GM12878 (cell line): Measurements from ENCODE around the gene GAGE10. TPM values are rescaled to one million over a fixed set of nuclear protein-coding genes. Genes with fewer than 3 reads are reported as not detected.
"Not testable (repeated sequence)": the region's sequence is repeated elsewhere in the genome, so short reads cannot be mapped to it uniquely, and the experiment has no call there.

Source experiments
- ATAC-seq: fragments of 200-7000 bp; cut with Tn5 transposase; 3 replicates; pipeline ENCODE4 v1.9.1; 2020; ENCODE audit warnings: mild to moderate bottlenecking, moderate library complexity
- BruUV-seq: library from RNA; stranded (reverse); fragments of 400-500 nt; replicated peaks from 2 replicates; lab custom pipeline; 2021; lab: Mats Ljungman, UMichigan
- CTCF ChIA-PET: fragments of 300-600 bp; sonication (Branson Sonifier 250); formaldehyde crosslinking; extraction: SDS; loops from one replicate; lab custom pipeline; 2021; ENCODE audit warnings: inconsistent platforms; lab: Yijun Ruan, JAX
- POLR2A ChIA-PET: fragments of 350-600 bp; formaldehyde crosslinking; extraction: SDS; loops from one replicate; lab custom pipeline; 2021; ENCODE audit warnings: inconsistent platforms; lab: Charles Lee
- RAD21 ChIA-PET: fragments of 300-600 bp; sonication (Branson Sonifier 250); formaldehyde crosslinking; loops from one replicate; lab custom pipeline; 2023; ENCODE audit warnings: antibody characterized with exemption; ENCODE audit not compliant: unreplicated experiment; lab: Charles Lee
- SMC1A ChIA-PET: fragments of 300-600 bp; sonication (Branson Sonifier 250); formaldehyde crosslinking; loops from one replicate; lab custom pipeline; 2023; ENCODE audit not compliant: unreplicated experiment, uncharacterized antibody; lab: Charles Lee
- DNase-seq: peaks from one replicate; pipeline ENCODE4 v3.0.0-alpha.2; 2011; ENCODE audit warnings: low read depth, low spot score
- FAIRE-seq: peaks from 3 replicates; lab custom pipeline; 2011; peaks lifted over from hg19 to GRCh38; lab: Jason Lieb, UNC
- H2AFZ ChIP-seq: 2 replicates; pipeline ENCODE4 v1.6.0; 2011; ENCODE audit warnings: low read depth, low read length, control low read depth; ENCODE audit not compliant: control insufficient read depth
- H3K27ac ChIP-seq: 2 replicates; pipeline ENCODE4 v1.5.1; 2011; ENCODE audit warnings: control low read depth; ENCODE audit not compliant: control insufficient read depth, insufficient read depth
- H3K27me3 ChIP-seq, 2 experiments: replicated peaks in 1 of 2; 2 replicates each; pipeline versions ENCODE4 v1.6.0 to v1.6.1; 2011; ENCODE audit warnings: low read length in 1 of 2; ENCODE audit not compliant: control insufficient read depth in 2 of 2, insufficient read depth in 2 of 2
- H3K36me3 ChIP-seq, 2 experiments: 2 replicates each; pipeline ENCODE4 v1.5.1; 2011; ENCODE audit warnings: low read length in 1 of 2; ENCODE audit not compliant: control insufficient read depth in 2 of 2, insufficient read depth in 2 of 2
- H3K4me1 ChIP-seq: 2 replicates; pipeline ENCODE4 v1.6.1; 2011; ENCODE audit warnings: mild to moderate bottlenecking, low read length, moderate library complexity, mixed read lengths; ENCODE audit not compliant: control insufficient read depth, insufficient read depth
- H3K4me2 ChIP-seq: 2 replicates; pipeline ENCODE4 v1.6.0; 2011; ENCODE audit warnings: control low read depth; ENCODE audit not compliant: control insufficient read depth, insufficient read depth
- H3K4me3 ChIP-seq: fragments of 200-600 bp; sonication (generic); 2 replicates; pipeline ENCODE4 v1.5.1; 2016
- H3K79me2 ChIP-seq: 2 replicates; pipeline ENCODE4 v1.6.0; 2011; ENCODE audit warnings: low read length; ENCODE audit not compliant: control insufficient read depth, insufficient read depth
- H3K9ac ChIP-seq: 2 replicates; pipeline ENCODE4 v1.8.0; 2011; ENCODE audit warnings: low read length, control low read depth, mixed read lengths; ENCODE audit not compliant: control insufficient read depth, insufficient read depth
- H3K9me3 ChIP-seq: replicated peaks from 3 replicates; pipeline ENCODE4 v1.5.1; 2011; ENCODE audit warnings: mild to moderate bottlenecking, low read length; ENCODE audit not compliant: control insufficient read depth, insufficient read depth
- H4K20me1 ChIP-seq: 2 replicates; pipeline ENCODE4 v1.6.0; 2011; ENCODE audit not compliant: control insufficient read depth, insufficient read depth
- BACH1 ChIP-seq: fragments of 450-650 bp; IDR thresholded peaks from 2 replicates; pipeline ENCODE4 v1.6.1; 2017; ENCODE audit warnings: mild to moderate bottlenecking, borderline replicate concordance
- FOXK2 ChIP-seq: fragments of 450-650 bp; IDR thresholded peaks from 2 replicates; pipeline ENCODE4 v1.6.1; 2017; ENCODE audit warnings: mild to moderate bottlenecking, moderate library complexity
- IKZF1 ChIP-seq: fragments of 450-650 bp; conservative IDR thresholded peaks from 2 replicates; pipeline ENCODE4 v1.6.1; 2017; ENCODE audit warnings: antibody characterized with exemption, mild to moderate bottlenecking
- MYB ChIP-seq: fragments of 150-350 bp; IDR thresholded peaks from 2 replicates; pipeline ENCODE4 v1.6.1; 2014; ENCODE audit warnings: mild to moderate bottlenecking, low read depth, low read length, borderline replicate concordance
- SUPT20H ChIP-seq: IDR thresholded peaks from 2 replicates; pipeline ENCODE4 v1.6.1; 2011; ENCODE audit warnings: low read depth, mild to moderate bottlenecking, low read length, moderate library complexity, borderline replicate concordance; ENCODE audit not compliant: control insufficient read depth
- WGBS: methylation state at CpG from one replicate; pipeline ENCODE4 v1.1.6; 2016; ENCODE audit warnings: low lambda C conversion rate; ENCODE audit not compliant: insufficient replicate concordance, insufficient coverage; ENCODE audit errors: missing lambda C conversion rate; 5-methylcytosine and 5-hydroxymethylcytosine counted together
- in situ Hi-C: fragments of 300-500 bp; cut with MboI; formaldehyde crosslinking; loops from 9 replicates; pipeline ENCODE4 v1.14.3; 2018; ENCODE audit warnings: mixed read lengths
- intact Hi-C: fragments of 100-400 bp; cut with micrococcal nuclease; formaldehyde crosslinking; loops from one replicate; pipeline ENCODE4 v1.14.2; 2022; ENCODE audit not compliant: unreplicated experiment
- polyA plus RNA-seq, 11 experiments: library from polyadenylated mRNA; depleted of rRNA in 4 of 11; unstranded in 6 of 11; stranded (reverse) in 5 of 11; fragments of >200 nt; fragmentation: Nextera tagmentation in 4 of 11; fragmentation: Illumina TruSeq in 1 of 11; extraction: Ambion mirVana in 4 of 11; extraction: Trizol in 1 of 11; gene quantifications; 1 replicate in 1 of 11; 2 replicates in 10 of 11; pipeline versions ENCODE4 v1.2.1 to v1.2.3, GENCODE V29; 2011 to 2016; ENCODE audit warnings: inconsistent platforms in 2 of 11, missing spikeins in 2 of 11, low read depth in 1 of 11
- total RNA-seq, 4 experiments: library from RNA; depleted of rRNA in 3 of 4; stranded (reverse); fragments of >200 nt in 3 of 4; fragmentation: Illumina TruSeq in 1 of 4; extraction: Trizol in 1 of 4; gene quantifications; 2 replicates each; pipeline versions ENCODE4 v1.2.1 to v1.2.3, GENCODE V29; 2013 to 2021
- TF ChIP-seq, protein P1 (sequence below): fragments of 450-650 bp; IDR thresholded peaks from 2 replicates; pipeline ENCODE4 v1.6.1; 2016; ENCODE audit warnings: mild to moderate bottlenecking
- TF ChIP-seq, protein P2 (sequence below): fragments of 450-650 bp; IDR thresholded peaks from 2 replicates; pipeline ENCODE4 v1.6.1; 2018; ENCODE audit warnings: mild to moderate bottlenecking, low read depth, moderate library complexity; ENCODE audit not compliant: partially characterized antibody

Gene GAGE10
- total and polyA plus RNA-seq, 10 of the 15 experiments (the other 5 are each of a cell fraction or from before 2014, with no cell fraction given) = not detected

DNA sequence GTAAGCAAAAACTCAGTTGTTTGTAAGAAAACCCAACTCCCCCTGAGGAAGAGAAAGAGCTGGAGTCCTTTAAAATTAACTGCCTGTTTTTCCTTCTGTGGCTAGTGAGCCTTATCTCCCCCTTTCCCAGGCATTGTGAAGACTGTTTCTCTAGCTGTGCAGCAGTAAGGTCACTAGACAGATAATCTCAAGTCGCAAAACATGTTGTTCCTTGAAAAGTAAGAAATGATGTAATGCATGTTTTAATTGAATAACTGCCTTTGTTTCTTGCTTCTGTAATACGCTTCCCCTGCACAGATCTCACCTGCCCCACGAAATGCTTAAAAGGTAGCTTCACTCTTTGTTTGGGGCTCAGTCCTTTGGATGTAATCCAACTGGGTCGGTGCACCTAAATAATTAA is 12.6 kb downstream of the GAGE10 start:
- TF ChIP-seq FOXK2 (no peak), SUPT20H (no peak), BACH1 (no peak), IKZF1 (no peak), MYB (no peak)
- TF ChIP-seq, protein P1, sequence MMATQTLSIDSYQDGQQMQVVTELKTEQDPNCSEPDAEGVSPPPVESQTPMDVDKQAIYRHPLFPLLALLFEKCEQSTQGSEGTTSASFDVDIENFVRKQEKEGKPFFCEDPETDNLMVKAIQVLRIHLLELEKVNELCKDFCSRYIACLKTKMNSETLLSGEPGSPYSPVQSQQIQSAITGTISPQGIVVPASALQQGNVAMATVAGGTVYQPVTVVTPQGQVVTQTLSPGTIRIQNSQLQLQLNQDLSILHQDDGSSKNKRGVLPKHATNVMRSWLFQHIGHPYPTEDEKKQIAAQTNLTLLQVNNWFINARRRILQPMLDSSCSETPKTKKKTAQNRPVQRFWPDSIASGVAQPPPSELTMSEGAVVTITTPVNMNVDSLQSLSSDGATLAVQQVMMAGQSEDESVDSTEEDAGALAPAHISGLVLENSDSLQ = no peak
- TF ChIP-seq, protein P2, sequence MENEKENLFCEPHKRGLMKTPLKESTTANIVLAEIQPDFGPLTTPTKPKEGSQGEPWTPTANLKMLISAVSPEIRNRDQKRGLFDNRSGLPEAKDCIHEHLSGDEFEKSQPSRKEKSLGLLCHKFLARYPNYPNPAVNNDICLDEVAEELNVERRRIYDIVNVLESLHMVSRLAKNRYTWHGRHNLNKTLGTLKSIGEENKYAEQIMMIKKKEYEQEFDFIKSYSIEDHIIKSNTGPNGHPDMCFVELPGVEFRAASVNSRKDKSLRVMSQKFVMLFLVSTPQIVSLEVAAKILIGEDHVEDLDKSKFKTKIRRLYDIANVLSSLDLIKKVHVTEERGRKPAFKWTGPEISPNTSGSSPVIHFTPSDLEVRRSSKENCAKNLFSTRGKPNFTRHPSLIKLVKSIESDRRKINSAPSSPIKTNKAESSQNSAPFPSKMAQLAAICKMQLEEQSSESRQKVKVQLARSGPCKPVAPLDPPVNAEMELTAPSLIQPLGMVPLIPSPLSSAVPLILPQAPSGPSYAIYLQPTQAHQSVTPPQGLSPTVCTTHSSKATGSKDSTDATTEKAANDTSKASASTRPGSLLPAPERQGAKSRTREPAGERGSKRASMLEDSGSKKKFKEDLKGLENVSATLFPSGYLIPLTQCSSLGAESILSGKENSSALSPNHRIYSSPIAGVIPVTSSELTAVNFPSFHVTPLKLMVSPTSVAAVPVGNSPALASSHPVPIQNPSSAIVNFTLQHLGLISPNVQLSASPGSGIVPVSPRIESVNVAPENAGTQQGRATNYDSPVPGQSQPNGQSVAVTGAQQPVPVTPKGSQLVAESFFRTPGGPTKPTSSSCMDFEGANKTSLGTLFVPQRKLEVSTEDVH = no peak
- no peak overlapping the region for H3K9ac ChIP-seq
- no TSS peak for BruUV-seq
- ChIA-PET RAD21 (no interaction called here), CTCF (no interaction called here), POLR2A (no interaction called here), SMC1A (no interaction called here)
- no peak overlapping the region for H3K4me2 ChIP-seq
- in situ Hi-C loops = no loop called here
- no peak overlapping the region for H3K4me3 ChIP-seq
- intact Hi-C loops = no loop called here
- no peaks in the 10 kb centered on the region for H3K27me3 ChIP-seq
- H3K27ac ChIP-seq = no peak overlapping the region
- DNase-seq = no peak
- 13% methylated on average over 4 of the region's 4 CpGs for WGBS
- no peaks in the 10 kb centered on the region for H3K4me1 ChIP-seq
- no peaks in the 10 kb centered on the region for H3K79me2 ChIP-seq
- H2AFZ ChIP-seq = no peak overlapping the region
- H3K36me3 ChIP-seq = no peaks in the 10 kb centered on the region
- FAIRE-seq = no peak
- no peak for ATAC-seq
- no peaks in the 10 kb centered on the region for H3K9me3 ChIP-seq
- H4K20me1 ChIP-seq = no peaks in the 10 kb centered on the region

DNA sequence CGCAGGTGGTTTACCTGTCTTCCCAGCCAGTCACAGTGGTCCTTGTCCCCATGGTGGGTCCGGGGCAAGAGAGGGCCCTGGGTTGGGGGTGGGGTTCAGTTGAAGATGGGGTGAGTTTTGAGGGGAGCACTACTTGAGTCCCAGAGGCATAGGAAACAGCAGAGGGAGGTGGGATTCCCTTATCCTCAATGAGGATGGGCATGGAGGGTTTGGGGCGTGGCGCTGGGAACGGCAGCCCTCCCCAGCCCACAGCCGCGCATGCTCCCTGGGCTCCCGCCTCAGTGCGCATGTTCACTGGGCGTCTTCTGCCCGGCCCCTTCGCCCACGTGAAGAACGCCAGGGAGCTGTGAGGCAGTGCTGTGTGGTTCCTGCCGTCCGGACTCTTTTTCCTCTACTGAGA is 18.3 kb downstream of the GAGE10 start, which contains the start of gene GAGE12J:
Gene GAGE12J, plus strand, starts transcription at position 301 of the 400 bp plus-strand sequence. CDS start 1,157 bp downstream, outside the sequence.
- H3K9ac ChIP-seq, SMC1A ChIA-PET, H3K4me3 ChIP-seq, H3K79me2 ChIP-seq, BruUV-seq, H3K27me3 ChIP-seq, H2AFZ ChIP-seq, DNase-seq, H3K4me1 ChIP-seq, POLR2A ChIA-PET, CTCF ChIA-PET, H3K9me3 ChIP-seq, ATAC-seq, in situ Hi-C loops, H3K36me3 ChIP-seq, RAD21 ChIA-PET, FAIRE-seq, H3K4me2 ChIP-seq, H4K20me1 ChIP-seq, intact Hi-C loops, H3K27ac ChIP-seq: not testable (repeated sequence)
- no CpG with 5 or more reads among the region's 16 CpGs for WGBS

GRCh38 chrX:49322266-49322665 is 18.8 kb downstream of the GAGE10 start:
- H4K20me1 ChIP-seq, FAIRE-seq, intact Hi-C loops, CTCF ChIA-PET, DNase-seq, H3K36me3 ChIP-seq, POLR2A ChIA-PET, H3K4me3 ChIP-seq, in situ Hi-C loops, H2AFZ ChIP-seq, H3K27ac ChIP-seq, ATAC-seq, H3K4me2 ChIP-seq, SMC1A ChIA-PET, RAD21 ChIA-PET, H3K4me1 ChIP-seq, H3K79me2 ChIP-seq, H3K9ac ChIP-seq, BruUV-seq, H3K9me3 ChIP-seq, H3K27me3 ChIP-seq: not testable (repeated sequence)
- no CpG with 5 or more reads among the region's 27 CpGs for WGBS
